HG02840 (cell line): ENCODE results near the gene RYR1.
"Not testable (repeated sequence)": the region's sequence is repeated elsewhere in the genome, so short reads cannot be mapped to it uniquely, and the experiment has no call there.

Experiments
- ATAC-seq: cut with Tn5 transposase; IDR thresholded peaks from one replicate; pipeline ENCODE4 v1.9.1; 2021; ENCODE audit warnings: mild to moderate bottlenecking, moderate library complexity, moderate number of reproducible peaks; ENCODE audit not compliant: unreplicated experiment, low FRiP score

The RYR1 gene

GRCh38 chr19:38399537-38399936 is 34.0 kb upstream of the RYR1 start:
- ATAC-seq: no peak

GRCh38 chr19:38400361-38400760 is 33.1 kb upstream of the RYR1 start:
- ATAC-seq: no peak

GRCh38 chr19:38401148-38401547 is 32.3 kb upstream of the RYR1 start:
- ATAC-seq: no peak

GRCh38 chr19:38402623-38402966 is 30.9 kb upstream of the RYR1 start:
- ATAC-seq: no peak

- peak; percentile 87 for ATAC-seq
Measured at GRCh38 chr19:38402967-38403674, 30.4 kb upstream of the RYR1 start, which contains the start of gene FAM98C. FAM98C (plus strand) TSS chr19:38403093; CDS start chr19:38403154, 61 bp downstream.

DNA sequence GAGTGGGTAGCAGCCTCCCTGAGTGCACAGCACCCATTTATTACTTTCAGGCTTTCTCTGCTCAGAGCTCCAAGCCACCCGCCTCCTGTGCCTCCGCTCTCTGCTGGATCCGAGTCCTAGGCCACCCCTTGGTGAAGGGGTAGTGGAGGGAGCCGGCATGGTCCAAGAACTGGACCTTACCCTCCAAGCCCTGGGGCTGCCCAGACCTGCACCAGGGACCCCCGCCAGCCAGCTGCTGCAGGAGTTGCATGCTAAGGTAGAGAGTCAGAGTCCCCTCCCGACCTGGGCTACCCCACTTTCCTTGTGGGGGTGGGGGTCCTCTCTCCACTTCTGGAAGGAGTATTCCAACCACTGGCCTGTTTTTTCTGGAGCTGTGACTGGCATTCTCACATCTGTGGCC is 28.6 kb upstream of the RYR1 start:
- no peak for ATAC-seq

- no peak for ATAC-seq
Measured at GRCh38 chr19:38405276-38405675, 28.2 kb upstream of the RYR1 start.

GRCh38 chr19:38409631-38410133 is 23.8 kb upstream of the RYR1 start:
- ATAC-seq: no peak

DNA sequence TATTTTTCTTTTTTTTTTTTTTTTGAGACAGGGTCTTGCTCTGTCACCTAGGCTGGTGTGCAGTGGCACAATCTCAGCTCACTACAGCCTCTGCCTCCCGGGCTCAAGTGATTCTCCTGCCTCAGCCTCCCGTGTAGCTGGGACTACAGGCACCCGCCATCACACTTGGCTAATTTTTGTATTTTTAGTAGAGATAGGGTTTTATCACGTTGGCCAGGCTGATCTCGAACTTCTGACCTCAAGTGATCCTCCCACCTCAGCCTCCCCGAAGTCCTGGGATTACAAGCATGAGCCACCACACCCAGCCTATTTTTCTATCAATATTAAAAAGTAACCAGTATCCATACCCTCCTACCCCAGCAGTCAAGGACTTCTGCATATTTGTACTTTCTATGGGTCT is 23.1 kb upstream of the RYR1 start:
- not testable (repeated sequence) for ATAC-seq

DNA sequence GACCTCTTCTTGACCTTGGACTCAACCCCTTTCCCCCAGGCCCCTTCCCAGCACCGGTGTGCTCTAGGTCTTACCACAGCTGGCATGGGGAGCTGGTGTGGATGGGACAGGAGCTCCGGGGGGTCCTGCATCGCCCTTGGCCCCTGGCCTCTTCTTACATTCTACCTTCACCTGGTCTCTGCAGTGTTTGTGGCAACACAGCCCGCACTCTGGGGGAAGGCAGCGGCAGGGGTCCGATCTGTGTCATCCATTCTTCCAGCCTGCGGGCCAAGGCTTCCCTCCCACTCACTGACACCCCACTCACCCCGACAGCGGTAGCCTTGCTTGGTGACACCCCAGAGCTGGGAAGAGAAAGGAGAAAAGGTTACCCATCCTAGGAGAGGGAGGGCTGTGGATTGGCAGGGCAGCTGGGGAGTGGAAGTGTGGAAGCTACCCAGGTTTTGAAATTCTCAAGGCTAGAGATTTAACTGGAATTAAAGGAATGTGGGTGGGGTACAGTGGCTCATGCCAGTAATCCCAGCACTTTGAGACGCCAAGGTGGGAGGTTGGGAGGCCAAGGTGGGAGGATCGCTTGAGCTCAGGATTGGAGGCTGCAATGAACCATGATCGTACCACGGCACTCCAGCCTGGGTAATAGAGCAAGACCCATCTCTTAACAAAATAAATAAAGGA is 22.3 kb upstream of the RYR1 start:
- ATAC-seq: no peak

DNA sequence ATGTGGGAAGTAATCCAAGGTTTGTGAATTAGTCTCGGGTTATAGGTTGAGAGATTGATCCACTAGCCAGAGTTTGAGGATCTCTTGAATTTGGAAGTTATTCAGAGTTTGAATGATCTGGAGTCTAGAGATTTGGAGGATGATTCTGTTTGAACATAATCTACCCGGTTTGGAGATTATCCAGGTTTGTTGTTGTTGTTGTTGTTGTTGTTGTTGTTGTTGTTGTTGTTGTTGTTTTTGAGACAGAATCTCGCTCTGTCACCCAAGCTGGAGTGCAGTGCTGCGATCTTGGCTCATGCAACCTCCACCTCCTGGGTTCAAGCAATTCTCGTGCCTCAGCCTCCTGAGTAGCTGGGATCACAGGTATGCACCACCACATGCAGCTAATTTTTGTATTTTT is 21.6 kb upstream of the RYR1 start:
- ATAC-seq: not testable (repeated sequence)

DNA sequence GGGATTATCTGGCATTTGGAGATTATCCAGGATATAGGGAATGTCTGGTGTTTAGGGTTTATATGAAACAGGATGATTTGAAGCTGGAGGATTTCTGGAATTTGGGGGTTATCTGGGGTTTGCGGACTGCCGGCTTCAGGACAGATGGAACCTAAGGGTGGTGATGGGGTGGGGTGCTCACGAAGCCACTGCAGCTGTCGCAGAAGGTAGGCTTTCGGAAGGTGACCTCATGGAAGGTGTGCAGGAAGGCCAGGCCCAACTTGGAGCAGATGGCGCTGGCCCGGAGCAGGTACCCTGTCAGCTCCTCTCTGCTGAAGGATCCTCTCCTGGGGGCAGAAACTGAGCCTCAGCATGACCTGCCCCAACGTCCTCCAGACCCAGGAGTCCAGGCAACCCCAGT is 21.0 kb upstream of the RYR1 start:
- no peak for ATAC-seq

DNA sequence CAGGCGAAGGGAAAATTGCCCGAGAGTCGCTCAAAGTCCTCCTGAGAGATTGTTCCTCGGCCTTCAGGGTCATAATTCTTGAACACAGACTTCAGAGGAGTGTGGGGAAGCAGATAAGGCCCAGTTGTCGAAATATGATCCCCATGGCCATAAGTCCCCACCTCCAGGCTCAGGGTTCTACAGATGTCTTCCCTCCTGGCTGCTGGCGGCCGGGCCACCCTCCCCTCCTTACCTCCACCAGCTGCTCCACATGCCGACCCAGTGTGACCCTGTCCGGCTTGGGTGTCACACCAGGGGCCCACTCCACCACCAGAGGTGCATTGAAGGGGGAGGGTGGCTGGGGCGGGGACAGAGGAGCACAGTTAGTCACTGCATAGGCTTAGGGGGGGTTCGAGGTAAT is 20.5 kb upstream of the RYR1 start:
- ATAC-seq: no peak

GRCh38 chr19:38413416-38413815 is 20.1 kb upstream of the RYR1 start:
- ATAC-seq: no peak

GRCh38 chr19:38417146-38417543 is 16.3 kb upstream of the RYR1 start:
- no peak for ATAC-seq

GRCh38 chr19:38417544-38418506 is 15.7 kb upstream of the RYR1 start:
- no peak for ATAC-seq

DNA sequence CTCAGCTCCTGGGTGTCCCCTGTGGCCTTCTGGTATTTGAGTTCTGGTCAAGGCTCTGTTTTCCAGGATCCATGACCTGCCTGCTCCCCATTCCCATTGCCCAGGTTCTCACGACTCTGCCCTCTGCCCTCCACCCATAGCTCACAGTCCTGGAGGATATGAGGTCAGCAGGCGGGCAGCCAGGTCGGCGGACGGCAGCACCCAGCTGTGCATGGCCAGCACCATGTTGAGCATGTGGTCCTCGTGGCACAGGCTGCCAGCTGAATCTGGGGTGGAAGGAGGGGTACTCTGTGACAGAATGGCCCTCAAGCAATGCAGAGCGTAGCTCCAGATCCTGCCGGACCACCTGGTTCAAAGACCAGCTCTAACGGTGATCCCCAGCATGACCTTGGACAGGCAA is 12.6 kb upstream of the RYR1 start:
- no peak for ATAC-seq

DNA sequence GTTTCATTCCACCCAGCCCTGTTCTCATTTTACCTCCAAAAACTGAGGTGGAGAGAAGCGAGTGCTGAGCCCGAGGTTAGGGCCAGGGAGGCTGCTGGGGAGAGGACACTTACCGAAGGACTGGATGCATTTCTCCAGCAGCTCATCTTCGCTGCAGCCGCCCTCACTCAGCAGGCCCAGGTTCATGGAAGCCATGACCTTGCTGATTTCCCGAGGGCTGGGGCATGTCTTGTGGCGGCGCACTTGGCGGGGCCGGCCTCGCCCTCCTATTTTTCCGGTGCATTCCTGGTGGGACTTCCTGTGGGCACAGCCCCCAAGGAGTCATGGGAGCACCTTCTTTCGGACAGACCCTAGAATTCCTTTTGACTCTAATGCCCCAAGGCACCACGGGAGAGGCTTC is 11.6 kb upstream of the RYR1 start:
- ATAC-seq: no peak

GRCh38 chr19:38422438-38422837 is 11.1 kb upstream of the RYR1 start:
- no peak for ATAC-seq

- no peak for ATAC-seq
Measured at GRCh38 chr19:38424272-38424671, 9.2 kb upstream of the RYR1 start.

GRCh38 chr19:38425222-38425809 is 8.2 kb upstream of the RYR1 start:
- ATAC-seq: no peak
